Vagina (tissue), 2 donors: ENCODE data around the gene GSG1L.

Source experiments
- CTCF ChIP-seq, 3 experiments: fragments of 450-650 bp in 2 of 3; fragments of 200-600 bp in 1 of 3; sonication (generic) in 1 of 3; IDR thresholded peaks; one replicate each; pipeline ENCODE4 v1.5.1; 2017 to 2019; ENCODE audit warnings: antibody characterized with exemption in 3 of 3, mild to moderate bottlenecking in 2 of 3, moderate library complexity in 2 of 3
- POLR2AphosphoS5 ChIP-seq, 2 donors: sonication (generic); formaldehyde crosslinking; IDR thresholded peaks; one replicate each; pipeline ENCODE4 v1.9.0; 2017; ENCODE audit warnings: antibody characterized with exemption in 2 of 2, mild to moderate bottlenecking in 2 of 2, low read depth in 1 of 2; ENCODE audit not compliant: insufficient read depth in 1 of 2

DNA sequence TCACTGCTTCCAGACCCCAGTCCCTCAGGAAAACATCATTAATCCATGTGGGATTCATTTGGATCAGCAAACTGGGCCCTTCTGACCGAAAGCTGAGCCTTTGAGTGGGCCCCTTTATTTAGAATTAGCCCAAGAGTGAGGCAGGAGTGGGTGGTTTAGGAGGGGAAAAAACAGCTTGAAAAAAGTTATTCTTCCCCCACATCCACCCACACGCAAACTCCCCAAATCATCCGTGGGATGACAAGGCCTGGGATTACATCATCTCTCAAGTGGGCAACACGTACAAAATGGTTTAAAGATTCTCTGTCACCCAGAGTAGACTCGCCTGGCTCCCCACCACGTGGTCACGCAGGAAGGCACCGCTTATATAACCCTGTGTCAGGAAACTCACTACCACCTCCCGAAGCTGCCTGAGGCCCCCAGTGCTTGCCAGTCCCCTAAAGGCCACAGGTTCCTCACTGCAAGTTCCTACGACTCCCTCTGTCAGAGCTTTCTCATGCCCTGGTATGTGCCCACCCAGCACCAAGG lies 27.6 kb downstream of the GSG1L start:
- no peak for TF ChIP-seq CTCF (IDR thresholded peaks at IDR 0.05)
- no peak for TF ChIP-seq POLR2AphosphoS5 (IDR thresholded peaks at IDR 0.05; ENCODE audit: insufficient read depth in 1 of 2, low read depth in 1 of 2)
